Gastrocnemius medialis (tissue), 4 donors: ENCODE results near the gene MS4A8. TPM values are rescaled to one million over a fixed set of nuclear protein-coding genes. Genes with fewer than 3 reads are reported as not detected.

Source experiments
- ATAC-seq, 2 donors: fragments of 150-250 bp; one replicate each; pipeline ENCODE4 v1.9.1; 2016
- DNase-seq, 2 donors: peaks; one replicate each; pipeline ENCODE4 v3.0.0-alpha.2; 2019
- H3K27ac ChIP-seq, 4 donors: fragments of 200-600 bp; sonication (generic); 1 replicate in 1 of 4; 2 replicates in 3 of 4; pipeline ENCODE4 v1.5.1; 2016 to 2018; ENCODE audit warnings: mild to moderate bottlenecking in 2 of 4, moderate library complexity in 1 of 4
- H3K27me3 ChIP-seq, 3 donors: fragments of 200-600 bp; sonication (generic) in 2 of 3; 1 replicate in 1 of 3; 2 replicates in 2 of 3; pipeline versions ENCODE4 v1.5.1 to v1.6.0; 2016 to 2019; ENCODE audit warnings: mild to moderate bottlenecking in 1 of 3, moderate library complexity in 1 of 3
- H3K36me3 ChIP-seq, 2 donors: fragments of 200-600 bp; sonication (generic) in 1 of 2; one replicate each; pipeline ENCODE4 v1.5.1; 2017 to 2018
- H3K4me1 ChIP-seq, 2 donors: fragments of 200-600 bp; sonication (generic) in 1 of 2; one replicate each; pipeline ENCODE4 v1.5.1; 2016 to 2017; ENCODE audit warnings: mild to moderate bottlenecking in 2 of 2
- H3K4me3 ChIP-seq, 4 donors: fragments of 200-600 bp; sonication (generic) in 3 of 4; 1 replicate in 1 of 4; 2 replicates in 3 of 4; pipeline ENCODE4 v1.5.1; 2016 to 2019; ENCODE audit warnings: mild to moderate bottlenecking in 2 of 4
- H3K9me3 ChIP-seq, 3 donors: fragments of 200-600 bp; sonication (generic) in 2 of 3; 1 replicate in 1 of 3; 2 replicates in 2 of 3; pipeline ENCODE4 v1.5.1; 2016 to 2019
- CTCF ChIP-seq, 5 experiments: fragments of 450-650 bp in 3 of 5; fragments of 200-600 bp in 2 of 5; sonication (generic) in 2 of 5; IDR thresholded peaks in 4 of 5; conservative IDR thresholded peaks in 1 of 5; 1 replicate in 4 of 5; 2 replicates in 1 of 5; pipeline ENCODE4 v1.5.1; 2016 to 2019; ENCODE audit warnings: antibody characterized with exemption in 5 of 5, mild to moderate bottlenecking in 3 of 5, moderate library complexity in 3 of 5
- POLR2A ChIP-seq, 2 donors: fragments of 450-650 bp; IDR thresholded peaks; one replicate each; pipeline ENCODE4 v1.6.1; 2017; ENCODE audit warnings: antibody characterized with exemption in 2 of 2, mild to moderate bottlenecking in 2 of 2, moderate library complexity in 2 of 2
- in situ Hi-C, 4 donors: fragments of 200-750 bp; cut with MboI; loops; one replicate each; pipeline versions ENCODE4 v1.15.0 to v1.8.0; 2017; ENCODE audit warnings: low sequenced_read_pairs in 4 of 4
- intact Hi-C: fragments of 100-400 bp; cut with DNase I; formaldehyde crosslinking; loops from one replicate; pipeline ENCODE4 v1.15.1; 2023; ENCODE audit warnings: low total_unique reads
- total RNA-seq, 4 donors: library from RNA; depleted of rRNA; stranded (reverse); fragments of >200 nt; gene quantifications; one replicate each; pipeline versions ENCODE4 v1.1.0 to v1.2.3, GENCODE V29; 2016

Gene MS4A8
- total RNA-seq, 4 donors from 2014 or later = 0.36 to 0.44 TPM; not detected in 2

DNA sequence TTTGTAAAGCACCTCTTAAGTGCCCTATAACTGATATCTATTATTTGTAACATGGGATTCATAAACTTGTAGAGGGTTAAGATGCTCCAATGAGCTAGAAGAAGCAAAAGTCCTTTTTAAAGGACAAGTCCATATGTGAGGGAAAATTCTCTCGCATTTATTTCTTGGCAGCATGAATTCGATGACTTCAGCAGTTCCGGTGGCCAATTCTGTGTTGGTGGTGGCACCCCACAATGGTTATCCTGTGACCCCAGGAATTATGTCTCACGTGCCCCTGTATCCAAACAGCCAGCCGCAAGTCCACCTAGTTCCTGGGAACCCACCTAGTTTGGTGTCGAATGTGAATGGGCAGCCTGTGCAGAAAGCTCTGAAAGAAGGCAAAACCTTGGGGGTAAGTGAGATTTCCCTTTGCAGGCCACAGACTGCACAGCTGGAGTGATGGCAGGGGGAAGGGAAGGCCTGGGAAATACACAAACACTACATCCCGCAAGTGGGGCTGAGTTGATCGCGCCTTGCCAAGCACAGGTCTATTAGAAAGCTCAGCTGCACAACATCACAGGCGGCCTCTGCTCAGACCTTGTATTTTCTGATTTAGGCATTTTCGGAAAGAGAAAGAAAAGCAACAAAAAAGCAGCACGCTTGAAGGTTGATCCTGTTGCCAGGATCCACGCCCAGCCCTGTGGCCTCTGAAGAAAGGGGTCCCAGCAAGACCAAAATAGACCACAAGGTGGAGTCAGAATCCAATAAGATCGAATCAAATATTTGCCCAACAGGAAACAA lies 1.5 kb downstream of the MS4A8 start:
- in situ Hi-C loops (no loop called here), intact Hi-C loops (no loop called here)
- DNase-seq = no peak
- H3K9me3 ChIP-seq = no peaks in the 10 kb centered on the region
- peaks cover 4 to 8% of the 10 kb centered on the region in 2 donors for H3K4me1 ChIP-seq
- H3K36me3 ChIP-seq = no peaks in the 10 kb centered on the region
- no peaks in the 10 kb centered on the region for H3K27me3 ChIP-seq
- H3K27ac ChIP-seq = no peak overlapping the region
- no peak for ATAC-seq
- no peak for TF ChIP-seq CTCF (IDR thresholded peaks at IDR 0.05 in 4 of 5, conservative IDR thresholded peaks at IDR 0.05 in 1 of 5)
- no peak for TF ChIP-seq POLR2A (IDR thresholded peaks at IDR 0.05)
- no peak overlapping the region for H3K4me3 ChIP-seq

GRCh38 chr11:60701469-60701818 lies 2.0 kb downstream of the MS4A8 start:
- ATAC-seq = no peak
- no peaks in the 10 kb centered on the region for H3K36me3 ChIP-seq
- no peak overlapping the region for H3K27ac ChIP-seq
- TF ChIP-seq CTCF (IDR thresholded peaks at IDR 0.05 in 4 of 5, conservative IDR thresholded peaks at IDR 0.05 in 1 of 5) (no peak), POLR2A (IDR thresholded peaks at IDR 0.05) (no peak)
- no peaks in the 10 kb centered on the region for H3K9me3 ChIP-seq
- in situ Hi-C loops = no loop called here
- no peak overlapping the region for H3K4me3 ChIP-seq
- no peaks in the 10 kb centered on the region for H3K27me3 ChIP-seq
- intact Hi-C loops = no loop called here
- DNase-seq = no peak
- peaks cover 4 to 8% of the 10 kb centered on the region in 2 donors for H3K4me1 ChIP-seq

DNA sequence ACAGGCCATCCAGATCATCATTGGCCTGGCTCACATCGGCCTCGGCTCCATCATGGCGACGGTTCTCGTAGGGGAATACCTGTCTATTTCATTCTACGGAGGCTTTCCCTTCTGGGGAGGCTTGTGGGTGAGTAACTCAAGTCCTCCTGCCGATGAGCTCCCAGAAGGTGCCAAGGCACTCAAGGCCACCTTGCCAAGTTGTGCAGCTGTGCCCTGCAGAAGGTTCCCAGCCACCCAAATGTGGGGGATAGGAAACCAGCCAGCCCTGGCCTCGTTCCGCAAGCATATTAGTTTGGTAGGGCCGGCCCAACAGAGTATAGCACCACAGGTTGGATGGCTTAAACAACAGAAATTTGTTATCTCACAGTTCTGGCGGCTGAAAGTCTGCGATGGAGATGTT lies 4.0 kb downstream of the MS4A8 start:
- H3K4me1 ChIP-seq = peaks cover 4 to 8% of the 10 kb centered on the region in 2 donors
- H3K27me3 ChIP-seq = no peaks in the 10 kb centered on the region
- in situ Hi-C loops = no loop called here
- DNase-seq (no peak), ATAC-seq (no peak)
- TF ChIP-seq CTCF (IDR thresholded peaks at IDR 0.05 in 4 of 5, conservative IDR thresholded peaks at IDR 0.05 in 1 of 5) = no peak
- TF ChIP-seq POLR2A (IDR thresholded peaks at IDR 0.05) = no peak
- H3K27ac ChIP-seq = no peak overlapping the region
- no peaks in the 10 kb centered on the region for H3K9me3 ChIP-seq
- intact Hi-C loops = no loop called here
- H3K4me3 ChIP-seq = no peak overlapping the region
- H3K36me3 ChIP-seq = no peaks in the 10 kb centered on the region

DNA sequence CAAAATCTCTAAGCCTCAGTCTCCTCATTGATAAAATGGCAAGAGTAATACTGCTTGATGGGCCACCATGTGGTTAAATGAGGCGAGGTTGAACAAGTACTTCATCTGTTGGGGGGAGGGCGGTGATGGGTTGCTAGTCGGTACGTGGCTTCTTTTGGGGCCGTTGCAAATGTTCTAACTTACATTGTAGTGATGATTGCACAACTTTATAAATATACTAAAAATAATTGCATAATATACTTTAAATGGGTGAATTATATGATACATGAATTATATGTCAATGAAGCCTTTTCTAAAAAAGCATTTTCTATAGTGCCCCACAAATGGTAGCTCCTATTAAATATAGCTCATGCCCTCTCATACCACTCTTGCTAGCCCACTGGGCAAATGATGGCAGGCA lies 6.5 kb downstream of the MS4A8 start:
- intact Hi-C loops = no loop called here
- no peaks in the 10 kb centered on the region for H3K27me3 ChIP-seq
- H3K27ac ChIP-seq = no peak overlapping the region
- in situ Hi-C loops = no loop called here
- ATAC-seq (no peak), DNase-seq (no peak)
- H3K36me3 ChIP-seq = no peaks in the 10 kb centered on the region
- no peaks in the 10 kb centered on the region for H3K9me3 ChIP-seq
- H3K4me3 ChIP-seq = no peak overlapping the region
- TF ChIP-seq POLR2A (IDR thresholded peaks at IDR 0.05) (no peak), CTCF (IDR thresholded peaks at IDR 0.05 in 4 of 5, conservative IDR thresholded peaks at IDR 0.05 in 1 of 5) (no peak)
- H3K4me1 ChIP-seq = no peaks in the 10 kb centered on the region

DNA sequence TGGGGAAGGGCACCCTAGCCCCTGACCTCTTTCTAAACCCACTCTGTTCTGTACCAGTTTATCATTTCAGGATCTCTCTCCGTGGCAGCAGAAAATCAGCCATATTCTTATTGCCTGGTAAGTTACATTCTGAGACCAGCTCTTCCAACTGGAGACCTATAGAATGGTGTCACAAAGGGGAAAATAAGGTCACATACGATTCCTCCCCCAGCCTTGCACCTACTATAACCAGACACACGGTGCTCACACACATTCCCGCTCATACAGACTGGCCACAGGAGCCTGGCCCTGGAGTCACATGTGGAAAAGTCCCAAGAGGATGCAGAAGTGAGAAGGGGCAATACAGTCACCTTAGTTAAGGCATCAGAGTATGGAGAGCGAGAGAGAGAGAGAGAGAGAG lies 7.5 kb downstream of the MS4A8 start:
- in situ Hi-C loops (no loop called here), intact Hi-C loops (no loop called here)
- Histone ChIP-seq H3K4me1 (no peaks in the 10 kb centered on the region), H3K9me3 (no peaks in the 10 kb centered on the region), H3K36me3 (no peaks in the 10 kb centered on the region), H3K27ac (no peak overlapping the region), H3K4me3 (no peak overlapping the region), H3K27me3 (no peaks in the 10 kb centered on the region)
- no peak for DNase-seq
- TF ChIP-seq POLR2A (IDR thresholded peaks at IDR 0.05) = no peak
- no peak for TF ChIP-seq CTCF (IDR thresholded peaks at IDR 0.05 in 4 of 5, conservative IDR thresholded peaks at IDR 0.05 in 1 of 5)
- no peak for ATAC-seq
